Uterus (tissue), 2 donors: ENCODE results near the gene SPPL2C.

ENCODE experiments used
- POLR2A ChIP-seq, 2 donors: fragments of 450-650 bp; IDR thresholded peaks; one replicate each; pipeline ENCODE4 v1.6.1; 2016; ENCODE audit warnings: antibody characterized with exemption in 2 of 2, mild to moderate bottlenecking in 1 of 2, moderate library complexity in 1 of 2
- TF ChIP-seq, protein P1 (sequence below), 4 experiments: fragments of 200-600 bp in 2 of 4; fragments of 450-650 bp in 2 of 4; sonication (generic) in 2 of 4; IDR thresholded peaks; one replicate each; pipeline ENCODE4 v1.5.1; 2016 to 2019; ENCODE audit warnings: antibody characterized with exemption in 4 of 4, mild to moderate bottlenecking in 2 of 4, moderate library complexity in 1 of 4

DNA sequence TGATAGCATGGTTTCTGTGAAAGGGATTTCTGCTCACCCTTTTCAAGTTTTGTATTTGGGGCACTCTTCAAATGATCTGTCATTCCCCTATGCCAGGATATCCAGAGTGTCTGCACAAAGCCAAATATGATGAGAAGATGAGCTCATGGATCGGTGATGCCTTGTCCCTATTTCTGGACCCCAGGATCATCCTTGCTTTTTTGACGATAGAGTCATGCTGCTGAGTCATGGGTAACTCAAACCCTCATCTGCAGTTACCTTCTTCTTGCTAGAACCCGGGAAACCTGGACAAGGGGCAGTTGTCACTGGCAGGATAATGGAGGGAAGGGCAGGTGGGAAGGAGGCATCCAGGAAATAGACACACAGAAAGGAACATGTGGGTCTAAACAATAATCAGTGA lies 31.9 kb downstream of the SPPL2C start:
- TF ChIP-seq, protein P1, sequence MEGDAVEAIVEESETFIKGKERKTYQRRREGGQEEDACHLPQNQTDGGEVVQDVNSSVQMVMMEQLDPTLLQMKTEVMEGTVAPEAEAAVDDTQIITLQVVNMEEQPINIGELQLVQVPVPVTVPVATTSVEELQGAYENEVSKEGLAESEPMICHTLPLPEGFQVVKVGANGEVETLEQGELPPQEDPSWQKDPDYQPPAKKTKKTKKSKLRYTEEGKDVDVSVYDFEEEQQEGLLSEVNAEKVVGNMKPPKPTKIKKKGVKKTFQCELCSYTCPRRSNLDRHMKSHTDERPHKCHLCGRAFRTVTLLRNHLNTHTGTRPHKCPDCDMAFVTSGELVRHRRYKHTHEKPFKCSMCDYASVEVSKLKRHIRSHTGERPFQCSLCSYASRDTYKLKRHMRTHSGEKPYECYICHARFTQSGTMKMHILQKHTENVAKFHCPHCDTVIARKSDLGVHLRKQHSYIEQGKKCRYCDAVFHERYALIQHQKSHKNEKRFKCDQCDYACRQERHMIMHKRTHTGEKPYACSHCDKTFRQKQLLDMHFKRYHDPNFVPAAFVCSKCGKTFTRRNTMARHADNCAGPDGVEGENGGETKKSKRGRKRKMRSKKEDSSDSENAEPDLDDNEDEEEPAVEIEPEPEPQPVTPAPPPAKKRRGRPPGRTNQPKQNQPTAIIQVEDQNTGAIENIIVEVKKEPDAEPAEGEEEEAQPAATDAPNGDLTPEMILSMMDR (IDR thresholded peaks at IDR 0.05), result no peak
- TF ChIP-seq POLR2A (IDR thresholded peaks at IDR 0.05), result no peak
